ENCODE results near the gene PPIL1. TPM values are rescaled to one million over a fixed set of nuclear protein-coding genes. Genes with fewer than 3 reads are reported as not detected.

Gene PPIL1
- total RNA-seq = 27.4 and 34.7 TPM in 2 replicates

GRCh38 chr6:36874443-36875249, at the start of gene PPIL1:
PPIL1 (minus strand) TSS chr6:36874803; CDS start chr6:36874772, 31 bp downstream.

GRCh38 chr6:36885461-36886401, 11.1 kb upstream of the PPIL1 start, which contains the start of gene C6orf89:
C6orf89 (plus strand) TSS chr6:36885952; CDS start chr6:36899445, 13,493 bp downstream.

GRCh38 chr6:36838896-36839748, 35.5 kb downstream of the PPIL1 start, which contains the start of gene CPNE5:
CPNE5 (minus strand) TSS chr6:36839444; CDS start chr6:36839377, 67 bp downstream.

Other genes with a start within 250 kb of the PPIL1 start
- gene CDKN1A, start 196.1 kb downstream of the PPIL1 start, total RNA-seq = 113 and 404 TPM in 2 replicates
- under 0.01 TPM in 1 of 2 replicates, not detected in the other for gene RAB44, start 177.0 kb downstream of the PPIL1 start, total RNA-seq
- gene CPNE5, start 35.4 kb downstream of the PPIL1 start, total RNA-seq = under 0.01 and 0.11 TPM in 2 replicates
- 37.5 and 47.1 TPM in 2 replicates for gene C6orf89, start 11.1 kb upstream of the PPIL1 start, total RNA-seq
- gene PI16, start 79.9 kb upstream of the PPIL1 start, total RNA-seq = 0.11 and 0.75 TPM in 2 replicates
- 238 and 316 TPM in 2 replicates for gene MTCH1, start 111.4 kb upstream of the PPIL1 start, total RNA-seq
- gene FGD2, start 130.9 kb upstream of the PPIL1 start, total RNA-seq = not detected in 2 replicates